Omental fat pad (tissue), 4 donors: ENCODE results near the gene THRB. TPM values are rescaled to one million over a fixed set of nuclear protein-coding genes. Genes with fewer than 3 reads are reported as not detected.

Experiments used
- ATAC-seq: fragments of 150-250 bp; one replicate; pipeline ENCODE4 v1.9.1; 2016; ENCODE audit warnings: mild to moderate bottlenecking, moderate library complexity; ENCODE audit not compliant: low FRiP score
- DNase-seq: peaks from one replicate; pipeline ENCODE4 v3.0.0-alpha.2; 2019; ENCODE audit warnings: low spot score
- CTCF ChIP-seq, 3 donors: fragments of 450-650 bp; IDR thresholded peaks; one replicate each; pipeline ENCODE4 v1.5.1; 2016 to 2017; ENCODE audit warnings: antibody characterized with exemption in 3 of 3, mild to moderate bottlenecking in 3 of 3, moderate library complexity in 2 of 3
- total RNA-seq, 4 donors: library from RNA; depleted of rRNA; stranded (reverse); fragments of >200 nt; gene quantifications; one replicate each; pipeline ENCODE4 v1.1.0, GENCODE V29; 2016

THRB gene
- total RNA-seq, 4 donors from 2014 or later: 18.6 to 28.0 (median 23.9) TPM

DNA sequence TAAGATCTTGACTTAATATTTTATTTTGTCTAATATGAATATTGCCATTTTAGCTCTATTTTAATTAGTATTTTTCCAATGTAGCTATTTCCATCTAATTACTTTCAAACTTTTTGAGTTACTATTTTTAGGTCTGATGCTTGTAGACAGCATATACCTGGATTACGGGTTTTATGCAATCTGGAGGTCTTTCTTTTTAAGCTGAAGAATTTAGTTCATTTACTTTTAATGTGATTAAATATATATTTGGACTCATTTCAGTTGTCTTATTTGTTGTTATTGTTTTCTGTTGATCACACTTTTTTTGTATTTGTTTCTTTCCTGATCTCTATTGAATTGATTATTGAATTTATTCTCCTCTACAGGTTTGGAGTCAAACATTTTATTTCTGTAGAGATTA lies 30.3 kb downstream of the THRB start:
- no peak for ATAC-seq
- no peak for DNase-seq
- no peak for TF ChIP-seq CTCF (IDR thresholded peaks at IDR 0.05)

DNA sequence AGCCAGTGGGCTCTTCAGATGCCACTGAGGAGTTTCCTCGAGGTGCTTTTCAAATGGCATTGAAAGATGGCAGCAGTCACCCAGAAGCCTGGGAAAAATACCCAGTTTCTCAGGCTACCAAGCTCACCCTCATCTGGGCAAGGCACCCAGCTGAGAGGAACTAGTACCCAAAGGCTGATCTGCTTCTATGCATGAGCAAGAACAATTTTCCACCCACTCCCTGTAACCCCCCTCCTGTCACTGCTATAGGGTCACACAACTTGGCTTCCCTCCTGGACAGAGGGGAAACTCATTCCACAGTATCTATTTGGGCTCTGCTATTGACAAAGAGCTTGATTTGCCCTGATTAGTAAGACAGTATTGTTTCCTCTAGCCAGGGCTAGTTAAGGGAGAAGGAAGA lies 31.9 kb downstream of the THRB start:
- ATAC-seq: no peak
- no peak for TF ChIP-seq CTCF (IDR thresholded peaks at IDR 0.05)
- no peak for DNase-seq

DNA sequence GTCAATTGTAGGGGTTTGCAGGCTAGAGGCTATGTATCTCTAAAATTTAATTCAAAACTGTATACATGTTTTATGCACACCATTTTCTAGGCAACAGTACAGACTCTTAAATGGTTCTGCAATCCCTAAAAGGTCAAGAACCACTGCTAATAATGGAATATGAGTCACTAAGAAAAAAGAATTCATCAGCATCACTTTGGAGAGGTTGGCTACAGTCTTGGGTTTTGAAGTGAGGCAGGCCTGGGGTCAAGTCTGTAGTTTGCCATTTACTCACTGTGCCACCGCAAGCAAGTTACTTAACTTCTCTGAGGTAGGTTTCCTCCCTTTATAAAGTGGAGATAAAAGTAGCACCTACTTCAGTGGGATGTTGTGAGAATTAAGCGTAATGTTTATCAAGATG lies 33.7 kb downstream of the THRB start:
- ATAC-seq (peak; percentile 71), DNase-seq (no peak)
- no peak for TF ChIP-seq CTCF (IDR thresholded peaks at IDR 0.05)

- DNase-seq (no peak), ATAC-seq (no peak)
- no peak for TF ChIP-seq CTCF (IDR thresholded peaks at IDR 0.05)
Observed at GRCh38 chr3:24457719-24458118, 36.9 kb downstream of the THRB start.

GRCh38 chr3:24454856-24455255 lies 39.8 kb downstream of the THRB start:
- DNase-seq: no peak
- no peak for ATAC-seq
- no peak for TF ChIP-seq CTCF (IDR thresholded peaks at IDR 0.05)

DNA sequence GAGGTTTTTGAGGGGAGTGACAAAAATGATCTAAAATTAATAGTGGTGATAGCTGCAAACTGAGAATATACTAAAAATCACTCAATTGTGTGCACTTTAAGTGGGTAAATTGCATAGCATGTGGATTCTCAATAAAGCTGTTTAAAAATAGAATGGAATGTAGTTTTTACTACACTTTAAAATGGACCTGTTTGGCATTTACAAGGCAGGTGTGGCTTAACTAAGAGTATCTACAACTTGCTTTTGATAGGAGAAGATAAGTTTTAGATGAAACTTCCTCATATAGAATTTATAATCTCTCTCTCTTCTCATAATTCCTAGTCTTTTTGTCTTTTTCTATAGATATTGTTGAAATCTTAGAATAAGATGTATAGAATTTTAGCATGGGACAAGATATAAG lies 40.3 kb downstream of the THRB start:
- no peak for ATAC-seq
- DNase-seq: no peak
- no peak for TF ChIP-seq CTCF (IDR thresholded peaks at IDR 0.05)

DNA sequence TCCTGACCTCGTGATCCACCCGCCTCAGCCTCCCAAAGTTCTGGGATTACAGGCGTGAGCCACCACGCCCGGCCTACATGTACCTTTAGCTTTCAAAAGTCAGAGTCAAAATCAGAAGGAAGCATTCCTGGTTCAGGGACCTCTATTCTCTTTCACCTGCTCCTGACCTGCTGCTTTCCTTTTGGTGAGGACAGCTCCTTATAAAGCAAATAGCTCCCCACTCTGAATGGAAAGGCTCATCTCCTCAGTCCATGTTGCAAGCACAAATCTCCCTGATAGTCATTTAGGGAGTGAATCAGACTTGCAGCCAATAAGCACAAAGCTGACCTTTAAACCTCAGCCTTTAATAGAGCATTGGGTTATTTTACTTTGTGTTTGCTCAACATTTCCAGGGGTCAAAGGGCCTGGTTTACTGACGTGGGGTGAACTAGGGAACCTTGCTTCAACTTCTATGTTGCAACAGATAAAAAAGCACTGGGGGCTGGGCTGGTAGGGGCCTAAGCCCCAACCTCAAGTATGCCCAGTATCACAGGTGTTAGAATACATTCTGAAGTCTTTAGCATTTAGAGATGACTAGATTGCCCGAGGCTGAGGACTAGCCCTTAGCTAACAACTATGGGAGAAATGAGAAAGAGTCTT lies 43.1 kb downstream of the THRB start:
- no peak for TF ChIP-seq CTCF (IDR thresholded peaks at IDR 0.05)
- no peak for DNase-seq
- peak; percentile 48 for ATAC-seq
